LoVo (cell line): ENCODE measurements around the gene CLDN12.

Experiments used
- DNase-seq: peaks from one replicate; pipeline ENCODE4 v3.0.0-alpha.2; 2016; ENCODE audit warnings: low spot score

The CLDN12 gene

DNA sequence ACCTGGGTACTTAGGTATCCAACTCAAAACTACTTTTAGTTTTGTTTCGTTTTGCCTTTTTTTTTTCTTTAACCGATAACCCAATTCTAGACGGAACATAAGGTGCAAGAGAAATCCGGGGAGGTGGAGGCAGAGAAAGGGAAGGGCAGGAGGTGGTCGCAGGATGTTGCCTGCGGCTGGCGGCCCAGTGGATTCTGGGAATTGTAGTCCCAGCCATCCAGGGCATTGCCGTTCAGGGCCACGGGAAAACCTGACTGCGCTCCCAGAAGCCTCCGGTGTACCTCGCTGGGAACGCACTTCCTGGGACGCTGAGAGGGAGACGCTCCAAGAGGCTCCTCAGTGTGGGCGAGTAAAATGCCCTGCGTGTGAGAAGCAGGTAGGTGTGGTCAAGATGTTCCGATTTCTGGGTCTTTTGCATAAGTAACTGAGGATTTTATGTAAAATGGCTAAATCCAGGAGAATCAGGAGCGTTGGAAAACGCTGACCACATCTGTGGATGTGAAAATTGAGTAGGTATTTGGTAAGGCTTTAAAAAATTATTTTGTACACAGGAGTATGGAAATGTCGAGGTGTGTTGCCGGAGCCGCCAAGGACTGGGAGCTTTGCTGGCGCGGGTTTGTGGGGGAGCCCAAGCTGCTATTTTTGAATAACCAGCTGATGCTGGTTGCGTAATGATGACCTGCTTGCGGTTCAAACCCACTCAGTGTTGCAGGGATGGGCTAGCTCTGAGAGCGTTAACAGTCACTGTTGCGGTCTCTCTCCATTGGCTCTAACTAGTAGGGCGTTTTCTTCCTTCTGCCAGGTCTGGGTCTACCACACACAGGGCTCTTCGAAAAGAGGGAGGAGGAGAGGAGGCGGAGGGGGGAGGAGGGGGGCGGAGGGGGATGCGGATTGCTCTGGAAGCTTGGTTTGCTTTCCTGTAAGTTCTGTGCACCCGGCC is at the start of gene CLDN12:
Gene CLDN12 (plus strand): TSS at position 288 of the 940 bp plus-strand sequence. CDS start 9,216 bp downstream, outside the sequence.
- DNase-seq: peak; percentile 97

DNA sequence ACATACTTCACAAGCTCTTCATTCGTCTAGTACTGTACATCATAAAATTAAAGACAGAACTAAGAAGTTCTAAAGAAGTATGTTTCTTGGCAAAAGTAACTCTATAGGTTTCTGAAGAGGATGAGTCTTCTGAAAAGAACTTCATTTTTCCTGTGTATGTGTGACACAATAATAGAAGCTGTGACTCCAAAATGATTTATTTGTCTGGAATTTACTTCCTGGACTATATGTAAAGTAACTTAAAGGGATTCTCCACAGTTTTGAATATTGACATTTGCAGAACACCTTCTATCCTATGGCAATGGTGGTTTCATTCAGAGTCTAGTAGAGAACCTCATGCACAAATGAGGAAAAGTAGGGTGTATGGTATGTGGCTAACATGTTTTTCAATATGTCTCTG is 19.8 kb upstream of the CLDN12 start:
- DNase-seq: no peak

DNA sequence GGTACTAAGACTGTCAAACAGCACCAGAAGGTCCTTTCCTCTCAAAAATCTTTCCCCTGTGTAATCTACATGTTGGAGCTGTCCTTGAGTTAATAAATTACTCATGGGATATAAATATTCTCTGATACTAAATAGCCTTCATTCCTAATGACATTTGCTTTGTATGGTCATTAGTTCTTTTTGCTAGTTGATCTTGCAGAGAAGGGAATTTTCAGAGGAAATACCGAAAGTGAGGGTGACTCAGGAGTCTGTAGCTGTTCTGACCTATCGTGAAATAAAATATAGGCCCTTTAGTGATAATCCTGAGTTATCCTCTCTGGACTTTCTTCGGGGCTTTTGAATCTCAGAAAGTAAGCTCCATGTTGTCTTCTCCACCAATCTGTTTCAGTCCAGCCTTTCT is 19.4 kb upstream of the CLDN12 start:
- DNase-seq: no peak

DNA sequence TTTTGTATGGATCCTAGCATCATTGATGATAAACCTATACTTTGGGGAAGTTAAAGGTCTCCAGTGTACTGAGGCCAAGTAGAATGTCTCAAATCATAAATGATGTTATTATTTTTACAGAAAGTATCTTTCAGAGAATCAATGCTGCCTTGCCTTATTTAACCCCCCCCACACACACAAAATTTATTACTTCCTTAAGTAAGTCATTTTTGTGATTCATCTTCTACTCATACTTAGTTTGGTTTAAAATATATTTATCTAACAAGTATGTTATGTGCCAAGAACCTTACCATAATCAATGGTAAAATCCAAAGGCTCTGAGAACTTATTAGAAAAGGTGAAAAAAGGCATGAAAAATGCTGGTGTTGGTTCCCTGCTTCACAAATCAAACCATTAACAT is 18.8 kb upstream of the CLDN12 start:
- no peak for DNase-seq

DNA sequence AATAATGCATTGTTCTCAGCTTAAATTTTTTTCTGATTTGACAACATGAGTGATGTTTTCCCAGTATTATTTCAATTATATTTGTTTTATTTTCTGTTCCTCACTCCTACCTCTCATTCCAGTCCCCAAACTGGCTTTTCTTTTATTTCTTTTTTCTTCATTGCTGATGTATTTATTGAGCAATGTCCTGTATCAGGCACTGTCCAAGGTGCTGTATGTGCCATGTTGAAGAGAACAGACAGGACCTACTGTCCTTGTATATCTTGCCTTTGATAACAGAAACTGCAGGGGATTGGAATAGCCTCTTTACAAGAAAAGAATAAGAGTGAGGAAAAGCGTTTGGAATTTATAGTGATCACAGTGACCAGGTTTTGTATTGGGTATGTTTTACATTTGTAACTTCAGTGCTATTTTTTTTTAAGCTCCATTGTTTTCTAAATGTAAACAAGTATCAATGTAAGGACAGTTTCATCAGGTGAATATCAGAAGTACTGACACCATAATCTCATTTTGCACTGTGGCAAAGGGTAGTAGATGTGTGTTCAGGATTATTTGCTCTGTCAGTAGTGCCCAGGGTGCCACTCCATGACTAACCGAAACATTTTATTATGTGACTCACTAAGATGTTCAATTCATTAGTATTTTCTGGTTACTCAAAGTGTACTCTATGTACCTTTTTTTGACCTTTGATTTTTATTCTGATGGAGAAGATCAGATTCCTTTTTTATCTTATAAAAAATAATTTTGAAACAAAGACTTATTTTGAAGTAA is 15.6 kb upstream of the CLDN12 start:
- no peak for DNase-seq

DNA sequence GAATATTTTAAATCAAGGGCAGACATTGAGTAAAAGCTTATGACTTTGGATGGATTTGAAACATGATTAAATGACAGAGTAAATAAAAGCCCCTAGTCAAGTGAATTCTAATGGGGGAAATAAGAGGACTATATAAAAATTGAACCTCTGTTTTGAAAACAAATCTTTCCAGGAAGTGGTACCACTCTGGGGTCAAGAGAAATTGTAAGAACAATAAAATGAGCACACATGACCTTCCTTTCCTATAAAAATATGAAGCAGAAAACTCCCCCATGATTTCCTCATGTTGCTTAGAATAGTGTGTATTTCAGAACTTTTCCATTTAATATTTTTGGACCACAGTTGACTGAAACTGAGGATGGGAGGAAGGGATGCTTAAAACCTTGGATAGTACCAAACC is 12.3 kb upstream of the CLDN12 start:
- no peak for DNase-seq

DNA sequence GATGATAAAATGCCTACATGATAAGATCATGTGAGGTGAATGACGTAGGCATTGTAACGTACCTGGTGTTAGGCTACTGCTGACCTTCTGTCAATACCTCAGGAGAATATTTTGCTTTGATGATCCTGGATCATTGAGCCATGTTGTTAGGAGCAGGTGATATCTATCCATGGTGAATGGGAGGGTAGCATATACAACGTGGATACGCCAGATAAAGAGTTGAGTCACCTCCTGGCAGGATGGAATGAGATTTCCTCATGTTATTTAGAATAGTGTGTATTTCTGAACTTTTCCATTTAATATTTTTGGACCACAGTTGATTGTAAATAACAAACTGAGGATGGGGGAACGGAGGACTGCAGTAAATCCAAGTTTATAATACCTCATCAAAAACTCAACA is 11.8 kb upstream of the CLDN12 start:
- no peak for DNase-seq

DNA sequence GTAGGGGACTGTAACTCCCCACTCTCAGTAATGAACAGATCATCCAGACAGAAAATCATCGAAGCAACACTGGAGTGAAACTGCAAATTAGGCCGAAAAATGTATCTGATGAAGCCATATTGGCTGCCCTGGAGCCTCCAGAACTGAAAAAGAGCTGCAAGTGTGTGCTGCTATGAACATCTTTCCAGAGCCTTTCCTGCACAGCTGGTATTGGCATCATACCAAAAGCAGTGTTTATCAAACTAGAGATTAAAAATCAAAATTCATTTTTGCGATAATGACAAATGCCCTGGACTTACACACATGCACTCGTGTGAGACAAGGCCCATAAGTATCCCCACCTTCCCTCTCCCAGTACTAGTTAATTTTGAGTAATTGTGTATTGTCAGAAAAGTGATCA is 6.8 kb upstream of the CLDN12 start:
- no peak for DNase-seq

DNA sequence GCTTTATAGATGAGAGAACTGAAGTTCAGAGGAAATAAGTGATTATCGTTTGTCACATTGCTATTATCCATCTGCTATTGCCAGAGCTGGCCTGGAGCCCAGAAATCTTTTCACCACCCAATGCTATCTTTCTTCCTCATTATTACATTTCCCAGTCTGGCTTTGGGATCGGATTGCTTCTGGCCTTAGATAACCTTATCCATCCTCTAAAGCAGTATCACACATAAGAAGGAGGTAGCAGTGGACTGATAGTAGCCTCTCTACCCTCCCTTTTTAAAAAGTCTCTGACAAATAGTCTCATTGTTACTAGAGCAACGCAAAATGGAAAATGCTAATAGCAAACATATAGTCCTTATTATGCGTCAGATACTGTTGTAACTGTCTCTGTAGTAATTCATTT is 1.3 kb upstream of the CLDN12 start:
- DNase-seq: no peak

DNA sequence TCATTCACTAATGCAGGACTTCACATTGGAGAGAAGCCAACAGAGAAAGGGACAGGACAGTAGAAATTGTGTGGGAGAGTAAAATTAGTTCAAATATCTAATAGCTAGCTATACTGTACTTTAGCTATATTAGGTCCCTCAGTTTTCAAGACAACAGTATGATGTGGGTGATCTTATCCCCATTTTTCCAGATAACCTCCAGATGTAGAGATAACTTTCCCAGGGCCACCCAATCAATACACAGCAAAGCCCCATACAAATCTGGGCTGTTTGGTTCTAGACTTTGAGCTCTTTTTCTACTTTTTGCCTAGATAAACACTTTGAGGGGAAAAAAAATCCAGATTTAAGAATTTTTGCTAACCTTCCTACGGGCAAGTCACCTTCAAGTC is 482 bp upstream of the CLDN12 start:
- no peak for DNase-seq

DNA sequence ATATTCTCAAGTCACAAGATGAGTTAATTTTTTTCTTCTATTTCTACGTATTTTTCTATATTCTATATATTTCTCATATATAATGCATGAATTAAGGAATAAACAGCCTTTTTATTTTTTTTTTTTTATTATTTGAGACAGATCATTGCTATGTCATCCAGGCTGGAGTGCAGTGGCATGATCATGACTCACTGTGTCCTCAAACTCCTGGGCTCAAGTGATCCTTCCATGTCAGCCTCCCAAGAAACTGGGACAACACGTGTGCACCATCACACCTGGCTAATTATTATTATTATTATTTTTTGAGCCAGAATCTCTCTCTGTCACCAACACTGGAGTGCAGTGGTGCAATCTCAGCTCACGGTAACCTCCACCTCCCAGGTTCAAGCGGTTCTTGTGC is 1.5 kb downstream of the CLDN12 start:
- no peak for DNase-seq

DNA sequence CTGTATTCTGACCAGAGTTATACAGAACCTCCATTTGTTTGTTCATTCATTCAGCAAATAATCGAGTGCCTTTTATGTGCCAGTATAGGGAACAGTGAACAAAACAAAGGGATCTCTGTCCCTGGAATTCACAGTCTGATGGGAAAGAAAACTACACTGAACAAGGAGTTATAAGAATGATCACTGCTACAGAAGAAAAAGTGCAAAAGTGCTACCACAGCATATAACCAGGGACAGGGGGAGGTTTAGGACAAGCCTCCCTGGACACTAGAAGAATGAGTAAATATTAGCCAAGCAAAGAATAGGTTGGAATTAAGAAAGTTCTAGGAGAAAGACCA is 4.2 kb downstream of the CLDN12 start:
- no peak for DNase-seq

DNA sequence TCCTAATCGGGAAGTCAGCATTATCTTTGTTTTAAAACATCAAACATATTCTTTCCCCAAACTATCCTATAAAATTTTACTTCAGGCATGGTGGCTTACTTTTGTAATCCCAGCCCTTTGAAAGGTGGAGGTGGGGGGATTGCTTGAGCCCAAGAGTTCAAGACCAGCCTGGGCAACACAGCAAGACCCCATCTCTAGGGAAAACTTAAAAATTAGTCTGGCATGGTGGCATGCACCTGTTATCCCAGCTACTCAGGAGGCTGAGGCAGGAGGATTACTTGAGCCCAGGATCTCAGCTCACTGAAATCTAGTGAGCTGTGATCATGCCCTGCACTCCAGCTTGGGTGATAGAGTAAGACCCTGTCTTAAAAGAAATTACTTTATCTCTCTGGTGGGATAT is 4.9 kb downstream of the CLDN12 start:
- DNase-seq: no peak

DNA sequence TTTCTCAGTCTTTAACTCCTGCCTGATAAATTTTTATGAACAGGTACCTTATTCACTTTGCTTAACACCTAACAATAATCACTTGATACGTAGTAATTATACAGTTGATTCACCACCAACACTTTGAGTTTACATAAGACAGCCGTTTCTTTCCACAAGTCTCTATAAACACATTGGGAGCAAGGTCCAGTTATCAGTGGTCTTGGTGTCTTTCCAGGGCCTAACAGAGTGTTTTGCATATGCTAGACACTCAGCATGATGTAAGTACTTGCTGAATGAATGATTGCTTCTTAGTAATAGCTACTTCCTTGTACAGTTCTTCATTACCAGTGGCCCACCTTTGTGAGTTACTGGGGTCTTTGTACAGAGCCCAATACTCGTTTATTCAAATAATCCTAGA is 6.4 kb downstream of the CLDN12 start:
- peak; percentile 59 for DNase-seq

DNA sequence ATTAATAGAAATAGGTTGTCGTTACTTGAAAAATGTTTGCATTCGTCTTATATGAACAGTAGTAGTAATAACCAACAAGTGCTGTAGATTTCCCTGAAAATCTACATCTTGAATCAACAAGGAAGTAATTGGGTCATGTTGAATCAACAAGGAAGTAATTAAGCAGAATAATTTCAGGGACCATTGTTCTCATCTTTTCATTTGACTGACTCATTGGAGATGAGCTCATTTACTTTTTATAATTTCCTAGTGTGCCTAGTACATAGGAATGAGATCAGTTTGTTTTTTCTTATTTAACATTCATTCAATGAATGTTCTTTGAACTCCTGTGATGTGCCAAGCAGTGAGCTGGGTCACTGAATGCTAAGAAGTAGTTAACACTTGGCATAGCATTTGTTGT is 8.2 kb downstream of the CLDN12 start:
- DNase-seq: peak; percentile 87

DNA sequence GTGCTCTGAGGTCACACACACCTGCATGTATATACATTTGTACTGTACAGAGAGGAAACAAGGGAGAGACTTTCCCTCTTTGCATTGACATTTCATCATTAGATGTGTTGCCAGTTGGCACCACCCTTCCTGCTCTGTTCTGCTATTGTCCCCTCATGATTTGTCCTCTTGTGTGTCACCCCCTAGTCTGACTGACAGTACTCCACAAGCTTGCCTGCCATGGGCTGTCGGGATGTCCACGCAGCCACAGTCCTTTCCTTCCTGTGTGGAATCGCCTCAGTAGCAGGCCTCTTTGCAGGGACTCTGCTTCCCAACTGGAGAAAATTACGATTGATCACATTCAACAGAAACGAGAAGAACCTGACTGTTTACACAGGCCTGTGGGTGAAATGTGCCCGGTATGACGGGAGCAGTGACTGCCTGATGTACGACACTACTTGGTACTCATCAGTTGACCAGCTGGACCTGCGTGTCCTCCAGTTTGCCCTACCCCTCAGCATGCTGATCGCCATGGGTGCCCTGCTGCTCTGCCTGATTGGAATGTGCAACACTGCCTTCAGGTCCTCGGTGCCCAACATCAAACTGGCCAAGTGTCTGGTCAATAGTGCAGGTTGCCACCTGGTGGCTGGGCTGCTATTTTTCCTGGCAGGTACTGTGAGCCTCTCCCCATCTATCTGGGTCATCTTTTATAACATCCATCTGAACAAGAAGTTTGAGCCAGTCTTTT is 9.4 kb downstream of the CLDN12 start:
- DNase-seq: no peak

DNA sequence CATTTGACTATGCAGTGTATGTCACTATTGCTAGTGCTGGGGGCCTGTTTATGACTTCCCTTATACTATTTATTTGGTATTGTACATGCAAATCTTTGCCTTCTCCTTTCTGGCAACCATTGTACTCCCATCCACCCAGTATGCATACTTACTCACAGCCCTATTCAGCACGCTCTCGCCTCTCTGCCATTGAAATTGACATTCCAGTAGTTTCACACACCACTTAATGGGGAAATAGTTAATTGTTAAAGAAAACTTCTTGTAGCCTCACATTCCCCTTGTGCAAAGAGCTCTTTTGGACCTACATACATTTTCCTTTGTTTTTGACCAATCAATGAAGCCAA is 9.9 kb downstream of the CLDN12 start:
- DNase-seq: no peak

DNA sequence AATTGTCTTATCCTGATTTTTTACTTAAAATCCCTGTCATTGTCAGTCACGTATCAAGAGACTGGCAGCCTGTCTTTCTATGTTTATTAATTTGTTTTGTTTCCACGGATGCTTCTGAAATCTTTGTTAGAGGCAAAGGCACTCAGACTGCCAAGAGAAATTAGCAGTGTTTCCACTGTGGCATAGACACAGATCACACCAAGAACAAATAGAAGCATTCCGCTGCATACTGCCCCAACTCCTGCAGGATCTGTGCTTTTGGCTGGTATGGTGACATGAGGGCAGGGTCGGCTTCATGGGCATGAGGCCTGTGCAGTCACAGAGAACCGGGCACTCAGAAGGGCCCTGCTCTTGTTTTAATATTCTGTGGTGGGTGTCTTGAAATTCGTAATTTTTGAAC is 18.4 kb downstream of the CLDN12 start:
- no peak for DNase-seq

DNA sequence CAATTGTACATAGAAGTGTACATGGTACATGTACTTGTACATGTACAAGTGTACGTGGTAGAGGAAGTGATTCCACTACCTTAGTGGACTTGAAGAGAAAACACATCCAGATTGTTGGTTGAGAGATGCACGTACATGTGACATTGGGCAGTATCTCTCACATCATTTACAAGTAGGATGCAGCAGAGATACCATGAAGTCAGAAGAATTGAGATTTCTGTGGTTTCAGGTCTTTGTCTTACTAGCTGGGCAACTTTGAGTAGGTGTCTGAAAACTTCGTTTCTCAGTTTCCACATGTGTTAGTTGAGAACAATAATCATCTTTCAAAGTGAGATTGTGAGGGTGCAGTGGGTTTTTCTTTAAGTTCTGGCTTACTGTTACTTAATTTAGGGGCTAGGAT is 21.5 kb downstream of the CLDN12 start:
- no peak for DNase-seq

DNA sequence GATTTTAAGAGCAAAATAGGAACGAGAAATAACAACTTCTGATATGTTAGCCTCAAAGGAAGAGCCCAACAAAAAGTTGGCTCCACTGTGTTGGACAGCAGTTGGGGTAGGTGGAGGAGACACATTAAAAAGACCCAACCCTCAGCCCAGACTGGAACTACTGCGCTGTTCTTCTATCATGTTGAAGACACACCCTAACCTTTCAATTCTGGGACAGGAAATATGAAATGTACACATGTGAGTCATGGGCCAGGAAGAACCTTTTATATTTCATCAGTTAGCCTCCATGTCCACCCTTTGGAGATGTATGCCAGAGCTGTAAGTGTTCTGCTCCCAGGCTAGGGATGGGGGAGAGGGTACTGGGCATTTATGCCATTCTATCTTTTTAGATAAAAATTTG is 22.1 kb downstream of the CLDN12 start:
- peak; percentile 70 for DNase-seq

DNA sequence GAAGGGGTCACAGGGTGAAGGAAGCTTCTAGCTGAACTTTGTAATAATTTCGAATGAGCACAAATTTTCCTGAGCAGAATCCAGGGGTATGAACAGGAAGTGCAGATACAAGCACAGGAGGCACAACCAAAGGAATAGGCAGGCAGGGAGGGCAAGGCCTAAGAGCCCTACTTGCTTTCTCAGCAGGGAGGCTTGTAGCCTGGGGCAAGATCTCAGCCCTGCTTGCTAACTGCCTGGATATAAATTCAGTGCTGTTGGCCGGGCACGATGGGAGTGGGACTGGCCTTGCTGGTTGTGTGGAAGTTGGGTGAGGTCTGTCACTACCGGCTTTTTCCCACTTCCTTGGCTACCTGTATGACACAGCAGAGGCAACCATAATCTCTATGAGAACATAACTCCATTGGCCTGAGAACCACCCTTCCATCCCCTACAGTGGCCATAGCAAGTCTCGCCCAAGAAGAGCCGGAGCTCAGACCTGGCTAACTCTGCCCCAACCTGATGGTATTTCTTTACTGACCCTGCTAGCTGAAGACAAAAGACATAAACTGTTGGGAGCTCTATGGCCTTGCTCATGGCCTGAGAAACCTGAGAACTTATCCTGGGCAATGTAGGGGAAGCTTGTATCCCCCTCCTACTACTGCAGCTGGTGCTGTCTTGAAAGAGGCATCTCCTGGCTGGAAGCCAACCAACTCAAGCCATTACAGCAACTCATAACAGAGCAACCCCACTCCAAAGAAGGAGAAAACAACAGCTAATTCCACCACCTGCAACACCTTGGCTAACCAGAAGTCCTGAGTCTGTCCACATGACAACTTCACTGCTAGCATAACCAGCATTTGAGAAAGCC is 27.6 kb downstream of the CLDN12 start:
- DNase-seq: no peak

DNA sequence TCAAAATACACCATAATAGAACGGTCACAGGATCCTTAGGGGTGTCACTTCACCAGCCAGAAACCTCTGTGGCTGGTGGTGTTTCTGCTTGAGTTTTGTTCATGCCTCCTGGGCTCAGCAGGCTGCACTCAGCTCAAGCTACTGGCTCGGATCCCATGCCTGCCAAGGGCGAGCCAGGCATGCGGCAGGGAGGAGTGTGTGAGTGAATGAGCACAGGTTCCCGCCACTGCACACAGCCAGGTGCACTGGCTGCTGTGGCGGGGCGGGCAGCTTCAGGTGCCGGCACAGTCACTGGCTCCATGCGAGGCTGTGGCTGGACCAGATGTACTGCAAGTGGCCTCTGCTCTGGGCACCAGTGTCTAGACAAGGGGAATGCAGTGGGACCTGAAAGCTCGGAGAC is 29.5 kb downstream of the CLDN12 start:
- DNase-seq: no peak
